ENCODE results near the gene METTL23. TPM values are rescaled to one million over a fixed set of nuclear protein-coding genes. Genes with fewer than 3 reads are reported as not detected.
"Not testable (repeated sequence)": the region's sequence is repeated elsewhere in the genome, so short reads cannot be mapped to it uniquely, and the experiment has no call there.

METTL23 gene
- total RNA-seq, 4 donors from 2014 or later, result 20.7 to 31.4 (median 27.0) TPM

GRCh38 chr17:76720941-76721340, 5.7 kb upstream of the METTL23 start:
- H3K27me3 ChIP-seq, result no peaks in the 10 kb centered on the region
- no peak overlapping the region for H3K4me3 ChIP-seq
- TF ChIP-seq POLR2A (IDR thresholded peaks at IDR 0.05), result no peak
- no peak for TF ChIP-seq CTCF (IDR thresholded peaks at IDR 0.05)
- peak in 1 of 3 donors; percentile 41 for DNase-seq
- H3K27ac ChIP-seq, result no peak overlapping the region
- H3K4me1 ChIP-seq, result peaks cover 0 to 32% (median 4%) of the 10 kb centered on the region in 4 donors
- H3K9me3 ChIP-seq, result no peaks in the 10 kb centered on the region
- peaks cover 0 to 92% (median 0%) of the 10 kb centered on the region in 3 donors for H3K36me3 ChIP-seq

- H3K27me3 ChIP-seq, result no peaks in the 10 kb centered on the region
- TF ChIP-seq CTCF (IDR thresholded peaks at IDR 0.05), result no peak
- TF ChIP-seq POLR2A (IDR thresholded peaks at IDR 0.05), result no peak
- no peak overlapping the region for H3K4me3 ChIP-seq
- no peaks in the 10 kb centered on the region for H3K9me3 ChIP-seq
- peaks cover 0 to 27% (median 4%) of the 10 kb centered on the region in 4 donors for H3K4me1 ChIP-seq
- H3K27ac ChIP-seq, result no peak overlapping the region
- no peak for DNase-seq
- H3K36me3 ChIP-seq, result peaks cover 0 to 86% (median 0%) of the 10 kb centered on the region in 3 donors
Measured at GRCh38 chr17:76721463-76721862, 5.2 kb upstream of the METTL23 start.

- DNase-seq, result no peak
- no peak overlapping the region for H3K27ac ChIP-seq
- H3K4me3 ChIP-seq, result no peak overlapping the region
- H3K36me3 ChIP-seq, result peaks cover 0 to 78% (median 0%) of the 10 kb centered on the region in 3 donors
- peaks cover 0 to 21% (median 4%) of the 10 kb centered on the region in 4 donors for H3K4me1 ChIP-seq
- TF ChIP-seq CTCF (IDR thresholded peaks at IDR 0.05), result no peak
- TF ChIP-seq POLR2A (IDR thresholded peaks at IDR 0.05), result no peak
- no peaks in the 10 kb centered on the region for H3K27me3 ChIP-seq
- H3K9me3 ChIP-seq, result no peaks in the 10 kb centered on the region
Measured at GRCh38 chr17:76722279-76722678, 4.4 kb upstream of the METTL23 start.

GRCh38 chr17:76722977-76723376, 3.7 kb upstream of the METTL23 start:
- H3K27ac ChIP-seq, H3K4me3 ChIP-seq, H3K9me3 ChIP-seq, DNase-seq, H3K27me3 ChIP-seq: not testable (repeated sequence)
- H3K36me3 ChIP-seq, result peaks cover 0 to 71% (median 0%) of the 10 kb centered on the region in 3 donors
- H3K4me1 ChIP-seq, result peaks cover 0 to 28% (median 4%) of the 10 kb centered on the region in 4 donors

- Histone ChIP-seq H3K27me3 (no peaks in the 10 kb centered on the region), H3K4me3 (no peak overlapping the region), H3K4me1 (peaks cover 0 to 29% (median 4%) of the 10 kb centered on the region in 4 donors), H3K27ac (no peak overlapping the region), H3K36me3 (peaks cover 0 to 63% (median 0%) of the 10 kb centered on the region in 3 donors), H3K9me3 (no peaks in the 10 kb centered on the region)
- peak in 1 of 3 donors; percentile 8 for DNase-seq
- TF ChIP-seq CTCF (IDR thresholded peaks at IDR 0.05) (no peak), POLR2A (IDR thresholded peaks at IDR 0.05) (no peak)
Measured at GRCh38 chr17:76723812-76724211, 2.8 kb upstream of the METTL23 start.

- Histone ChIP-seq H3K27ac (peak overlapping the region; percentile 98 to 100 (median 99)), H3K9me3 (no peaks in the 10 kb centered on the region), H3K27me3 (no peaks in the 10 kb centered on the region), H3K36me3 (peaks cover 0 to 44% (median 0%) of the 10 kb centered on the region in 3 donors), H3K4me1 (peaks cover 0 to 33% (median 5%) of the 10 kb centered on the region in 4 donors), H3K4me3 (peak overlapping the region; percentile 86 to 98 (median 95))
- TF ChIP-seq POLR2A (IDR thresholded peaks at IDR 0.05) (no peak), CTCF (IDR thresholded peaks at IDR 0.05) (no peak)
- peak; percentile 75 to 90 (median 83) for DNase-seq
Measured at GRCh38 chr17:76725580-76726230, 934 bp upstream of the METTL23 start.

Data from Peyer's patch (tissue), 4 donors.